GM12872 (cell line): Measurements from ENCODE around the gene CUX1.

Experiments
- CTCF ChIP-seq: IDR thresholded peaks from 3 replicates; pipeline ENCODE4 v1.5.1; 2011; ENCODE audit warnings: low read depth, mild to moderate bottlenecking, low read length, moderate library complexity; ENCODE audit not compliant: insufficient read depth

CUX1 gene

GRCh38 chr7:101961811-101962210, 144.4 kb downstream of the CUX1 start:
- TF ChIP-seq CTCF, result no peak

- no peak for TF ChIP-seq CTCF
Observed at GRCh38 chr7:101963693-101964092, 146.3 kb downstream of the CUX1 start.

- no peak for TF ChIP-seq CTCF
Observed at GRCh38 chr7:101964680-101965452, 147.4 kb downstream of the CUX1 start.

GRCh38 chr7:101968720-101969466, 151.5 kb downstream of the CUX1 start:
- TF ChIP-seq CTCF, result no peak

GRCh38 chr7:101969997-101970585, 152.7 kb downstream of the CUX1 start:
- TF ChIP-seq CTCF, result no peak

- TF ChIP-seq CTCF, result no peak
Observed at GRCh38 chr7:101970801-101971200, 153.4 kb downstream of the CUX1 start.

GRCh38 chr7:101971457-101971856, 154.0 kb downstream of the CUX1 start:
- TF ChIP-seq CTCF, result no peak
